Endothelial cell (in vitro differentiated cells): ENCODE results near the gene C16orf89. TPM values are rescaled to one million over a fixed set of nuclear protein-coding genes. Genes with fewer than 3 reads are reported as not detected.

Source experiments
- DNase-seq: peaks from one replicate; pipeline ENCODE4 v3.0.0; 2021; ENCODE audit warnings: low spot score
- H3K27ac Mint-ChIP-seq: one replicate; pipeline ENCODE4 v1.8.0; 2021; ENCODE audit warnings: mixed read lengths, inconsistent platforms; ENCODE audit not compliant: unreplicated experiment
- H3K27me3 Mint-ChIP-seq: one replicate; pipeline ENCODE4 v1.8.0; 2021; ENCODE audit warnings: mild to moderate bottlenecking, moderate library complexity, mixed read lengths, inconsistent platforms; ENCODE audit not compliant: unreplicated experiment
- H3K36me3 Mint-ChIP-seq: one replicate; pipeline ENCODE4 v1.8.0; 2021; ENCODE audit warnings: mild to moderate bottlenecking, low read depth, mixed read lengths, inconsistent platforms; ENCODE audit not compliant: unreplicated experiment
- H3K4me1 Mint-ChIP-seq: one replicate; pipeline ENCODE4 v1.8.0; 2021; ENCODE audit warnings: mild to moderate bottlenecking, mixed read lengths, inconsistent platforms; ENCODE audit not compliant: unreplicated experiment
- H3K4me3 Mint-ChIP-seq: one replicate; pipeline ENCODE4 v1.8.0; 2021; ENCODE audit warnings: mild to moderate bottlenecking, mixed read lengths, inconsistent platforms; ENCODE audit not compliant: unreplicated experiment
- H3K9me3 Mint-ChIP-seq: one replicate; pipeline ENCODE4 v1.8.0; 2021; ENCODE audit warnings: mixed read lengths, inconsistent platforms; ENCODE audit not compliant: unreplicated experiment
- CTCF ChIP-seq: fragments of 200-600 bp; sonication (generic); IDR thresholded peaks from one replicate; pipeline ENCODE4 v1.5.0; 2021; ENCODE audit warnings: antibody characterized with exemption; ENCODE audit not compliant: unreplicated experiment
- total RNA-seq: library from RNA; stranded (reverse); fragmentation: NEBNext Ultra II Directional; extraction: Animal tissue kit (Norgen Biotek cat#: 25700); gene quantifications from one replicate; pipeline ENCODE4 v1.2.1, GENCODE V29; 2021; ENCODE audit not compliant: unreplicated experiment

C16orf89 gene
- total RNA-seq, 1 donor from 2014 or later, result not detected

- DNase-seq, result no peak
- peaks cover 3% of the 10 kb centered on the region for H3K27me3 Mint-ChIP-seq
- H3K9me3 Mint-ChIP-seq, result no peaks in the 10 kb centered on the region
- H3K36me3 Mint-ChIP-seq, result no peaks in the 10 kb centered on the region
- TF ChIP-seq CTCF, result no peak
- peaks cover 4% of the 10 kb centered on the region for H3K4me1 Mint-ChIP-seq
- no peak overlapping the region for H3K4me3 Mint-ChIP-seq
- H3K27ac Mint-ChIP-seq, result no peak overlapping the region
Measured at GRCh38 chr16:5002699-5003143, 63.0 kb downstream of the C16orf89 start.

GRCh38 chr16:5001986-5002385 is 63.8 kb downstream of the C16orf89 start:
- no peaks in the 10 kb centered on the region for H3K9me3 Mint-ChIP-seq
- H3K4me3 Mint-ChIP-seq, result no peak overlapping the region
- peaks cover 4% of the 10 kb centered on the region for H3K4me1 Mint-ChIP-seq
- DNase-seq, result no peak
- no peak overlapping the region for H3K27ac Mint-ChIP-seq
- TF ChIP-seq CTCF, result no peak
- peaks cover 3% of the 10 kb centered on the region for H3K27me3 Mint-ChIP-seq
- no peaks in the 10 kb centered on the region for H3K36me3 Mint-ChIP-seq

GRCh38 chr16:5001571-5001970 is 64.2 kb downstream of the C16orf89 start:
- no peak for DNase-seq
- no peaks in the 10 kb centered on the region for H3K36me3 Mint-ChIP-seq
- H3K4me1 Mint-ChIP-seq, result peaks cover 4% of the 10 kb centered on the region
- peaks cover 3% of the 10 kb centered on the region for H3K27me3 Mint-ChIP-seq
- no peak overlapping the region for H3K4me3 Mint-ChIP-seq
- no peak for TF ChIP-seq CTCF
- H3K9me3 Mint-ChIP-seq, result no peaks in the 10 kb centered on the region
- H3K27ac Mint-ChIP-seq, result no peak overlapping the region

GRCh38 chr16:5000573-5001001 is 65.2 kb downstream of the C16orf89 start:
- Mint-ChIP-seq H3K4me1 (peaks cover 4% of the 10 kb centered on the region), H3K27ac (no peak overlapping the region), H3K27me3 (peaks cover 3% of the 10 kb centered on the region), H3K4me3 (no peak overlapping the region), H3K9me3 (no peaks in the 10 kb centered on the region), H3K36me3 (no peaks in the 10 kb centered on the region)
- no peak for TF ChIP-seq CTCF
- DNase-seq, result no peak

GRCh38 chr16:4994719-4995434 is 70.9 kb downstream of the C16orf89 start:
- Mint-ChIP-seq H3K4me3 (no peak overlapping the region), H3K27me3 (no peaks in the 10 kb centered on the region), H3K36me3 (no peaks in the 10 kb centered on the region), H3K9me3 (no peaks in the 10 kb centered on the region), H3K27ac (no peak overlapping the region), H3K4me1 (no peaks in the 10 kb centered on the region)
- no peak for DNase-seq
- TF ChIP-seq CTCF, result no peak
